ENCODE data around the gene VKORC1.

Gene VKORC1

DNA sequence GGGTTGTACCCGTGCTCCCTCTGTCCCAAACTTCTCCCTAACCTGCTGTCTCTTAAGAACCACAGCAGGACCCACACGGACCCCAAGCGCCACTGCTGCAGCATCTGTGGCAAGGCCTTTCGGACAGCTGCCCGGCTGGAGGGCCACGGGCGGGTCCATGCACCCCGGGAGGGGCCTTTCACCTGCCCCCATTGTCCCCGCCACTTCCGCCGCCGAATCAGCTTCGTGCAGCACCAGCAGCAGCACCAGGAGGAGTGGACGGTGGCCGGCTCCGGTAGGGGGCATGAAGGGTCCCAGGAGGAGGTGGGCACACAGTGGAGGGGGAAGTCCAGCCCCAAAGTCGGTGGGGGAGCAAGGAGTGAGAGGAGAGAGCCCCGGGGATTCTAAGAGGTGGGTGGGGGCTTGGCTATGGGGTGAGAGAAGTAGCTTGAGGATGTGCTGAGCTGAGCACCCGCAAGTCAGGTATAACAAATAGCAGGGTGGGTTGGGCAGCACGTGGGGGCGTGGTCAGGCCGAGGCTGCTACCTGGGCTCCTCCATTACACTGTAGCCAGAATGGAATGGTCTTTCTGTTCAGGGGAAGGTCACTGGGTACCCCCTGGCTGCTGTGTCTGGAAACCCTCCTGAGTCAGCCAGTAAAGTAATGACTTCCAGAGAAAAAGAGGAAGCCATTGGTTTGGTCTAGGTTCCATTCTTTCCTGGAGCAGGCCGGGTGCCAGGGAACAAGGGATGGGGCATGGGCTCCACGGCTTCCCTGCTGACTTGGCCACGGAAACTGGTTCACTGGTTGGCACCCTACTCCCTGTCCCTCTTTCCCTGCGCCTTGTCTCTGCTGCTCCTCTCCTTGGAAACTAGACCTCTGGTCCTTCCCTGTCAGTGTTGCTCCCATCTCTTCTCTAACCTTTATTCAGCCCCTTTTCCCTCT, 12.9 kb downstream of the VKORC1 start:
- DNase-seq, result no peak

GRCh38 chr16:31080756-31081419, 13.7 kb downstream of the VKORC1 start:
- no peak for DNase-seq

GRCh38 chr16:31080035-31080629, 14.5 kb downstream of the VKORC1 start:
- DNase-seq, result no peak

DNA sequence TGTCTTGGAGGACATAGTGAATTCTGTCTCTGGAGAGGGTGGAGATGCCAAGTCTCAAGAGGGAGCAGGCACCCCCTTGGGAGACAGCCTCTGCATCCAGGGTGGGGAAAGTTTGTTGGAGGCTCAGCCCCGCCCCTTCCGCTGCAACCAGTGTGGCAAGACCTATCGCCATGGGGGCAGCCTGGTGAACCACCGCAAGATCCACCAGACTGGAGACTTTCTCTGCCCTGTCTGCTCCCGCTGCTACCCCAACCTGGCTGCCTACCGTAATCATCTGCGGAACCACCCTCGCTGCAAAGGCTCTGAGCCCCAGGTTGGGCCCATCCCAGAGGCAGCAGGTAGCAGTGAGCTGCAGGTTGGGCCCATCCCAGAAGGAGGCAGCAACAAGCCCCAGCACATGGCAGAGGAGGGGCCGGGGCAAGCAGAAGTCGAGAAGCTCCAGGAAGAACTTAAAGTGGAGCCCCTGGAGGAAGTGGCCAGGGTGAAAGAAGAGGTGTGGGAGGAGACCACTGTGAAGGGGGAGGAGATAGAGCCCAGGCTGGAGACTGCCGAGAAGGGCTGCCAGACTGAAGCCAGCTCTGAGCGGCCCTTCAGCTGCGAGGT, 15.2 kb downstream of the VKORC1 start:
- DNase-seq, result no peak

GRCh38 chr16:31078597-31079341, 15.8 kb downstream of the VKORC1 start:
- no peak for DNase-seq

DNA sequence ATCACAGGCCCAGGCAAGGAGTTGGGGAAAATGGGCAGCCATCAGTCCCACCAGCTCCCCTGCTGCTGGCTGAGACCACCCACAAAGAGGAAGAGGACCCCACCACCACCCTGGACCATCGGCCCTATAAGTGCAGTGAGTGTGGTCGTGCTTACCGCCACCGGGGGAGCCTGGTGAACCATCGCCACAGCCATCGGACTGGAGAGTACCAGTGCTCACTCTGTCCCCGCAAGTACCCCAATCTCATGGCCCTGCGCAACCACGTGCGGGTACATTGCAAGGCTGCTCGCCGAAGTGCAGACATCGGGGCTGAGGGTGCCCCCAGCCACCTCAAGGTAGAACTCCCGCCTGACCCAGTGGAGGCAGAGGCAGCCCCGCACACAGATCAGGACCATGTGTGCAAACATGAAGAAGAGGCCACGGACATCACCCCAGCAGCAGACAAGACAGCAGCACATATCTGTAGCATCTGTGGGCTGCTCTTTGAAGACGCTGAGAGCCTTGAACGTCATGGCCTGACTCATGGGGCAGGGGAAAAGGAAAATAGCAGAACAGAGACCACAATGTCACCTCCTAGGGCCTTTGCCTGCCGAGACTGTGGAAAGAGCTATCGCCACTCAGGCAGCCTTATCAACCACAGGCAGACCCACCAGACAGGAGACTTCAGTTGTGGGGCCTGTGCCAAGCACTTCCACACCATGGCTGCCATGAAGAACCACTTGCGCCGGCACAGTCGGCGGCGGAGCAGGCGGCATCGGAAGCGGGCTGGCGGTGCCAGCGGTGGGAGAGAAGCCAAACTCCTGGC, 16.8 kb downstream of the VKORC1 start:
- no peak for DNase-seq

DNA sequence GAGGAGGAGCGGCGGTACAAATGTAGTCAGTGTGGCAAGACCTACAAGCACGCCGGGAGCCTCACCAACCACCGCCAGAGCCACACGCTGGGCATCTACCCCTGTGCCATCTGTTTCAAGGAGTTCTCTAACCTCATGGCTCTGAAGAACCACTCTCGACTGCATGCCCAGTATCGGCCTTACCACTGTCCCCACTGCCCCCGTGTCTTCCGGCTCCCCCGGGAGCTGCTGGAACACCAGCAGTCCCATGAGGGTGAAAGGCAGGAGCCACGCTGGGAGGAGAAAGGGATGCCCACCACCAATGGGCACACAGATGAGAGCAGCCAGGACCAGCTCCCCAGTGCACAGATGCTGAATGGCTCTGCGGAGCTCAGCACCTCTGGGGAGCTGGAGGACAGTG, 17.6 kb downstream of the VKORC1 start:
- no peak for DNase-seq

DNA sequence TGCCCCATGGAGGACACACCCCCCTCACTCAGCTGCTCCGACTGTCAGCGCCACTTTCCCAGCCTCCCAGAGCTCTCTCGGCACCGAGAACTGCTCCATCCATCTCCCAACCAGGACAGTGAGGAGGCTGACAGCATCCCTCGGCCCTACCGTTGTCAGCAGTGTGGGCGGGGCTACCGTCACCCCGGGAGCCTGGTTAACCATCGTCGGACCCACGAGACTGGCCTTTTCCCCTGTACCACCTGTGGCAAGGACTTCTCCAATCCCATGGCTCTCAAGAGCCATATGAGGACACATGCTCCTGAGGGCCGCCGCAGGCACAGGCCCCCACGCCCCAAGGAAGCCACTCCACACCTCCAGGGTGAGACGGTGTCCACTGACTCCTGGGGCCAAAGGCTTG, 18.3 kb downstream of the VKORC1 start:
- DNase-seq, result no peak

DNA sequence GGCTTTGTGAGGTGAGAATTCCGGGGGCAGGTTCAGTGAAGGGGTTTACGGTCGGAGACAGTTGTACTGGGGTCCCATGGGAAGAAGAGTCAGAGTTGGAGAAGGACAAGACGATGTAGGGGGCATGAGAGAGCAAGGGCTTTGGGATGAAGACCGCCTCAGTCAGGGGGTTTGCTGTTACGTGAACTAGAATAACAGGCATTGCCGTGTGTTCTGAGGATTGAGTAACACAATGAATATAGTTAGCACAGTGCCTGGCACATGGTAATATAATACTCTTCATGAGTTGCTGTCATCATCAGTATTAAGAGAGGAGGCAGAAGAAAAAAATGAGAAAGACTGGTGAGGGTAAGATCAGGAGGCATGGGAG, 19.8 kb downstream of the VKORC1 start:
- peak; percentile 41 for DNase-seq

DNA sequence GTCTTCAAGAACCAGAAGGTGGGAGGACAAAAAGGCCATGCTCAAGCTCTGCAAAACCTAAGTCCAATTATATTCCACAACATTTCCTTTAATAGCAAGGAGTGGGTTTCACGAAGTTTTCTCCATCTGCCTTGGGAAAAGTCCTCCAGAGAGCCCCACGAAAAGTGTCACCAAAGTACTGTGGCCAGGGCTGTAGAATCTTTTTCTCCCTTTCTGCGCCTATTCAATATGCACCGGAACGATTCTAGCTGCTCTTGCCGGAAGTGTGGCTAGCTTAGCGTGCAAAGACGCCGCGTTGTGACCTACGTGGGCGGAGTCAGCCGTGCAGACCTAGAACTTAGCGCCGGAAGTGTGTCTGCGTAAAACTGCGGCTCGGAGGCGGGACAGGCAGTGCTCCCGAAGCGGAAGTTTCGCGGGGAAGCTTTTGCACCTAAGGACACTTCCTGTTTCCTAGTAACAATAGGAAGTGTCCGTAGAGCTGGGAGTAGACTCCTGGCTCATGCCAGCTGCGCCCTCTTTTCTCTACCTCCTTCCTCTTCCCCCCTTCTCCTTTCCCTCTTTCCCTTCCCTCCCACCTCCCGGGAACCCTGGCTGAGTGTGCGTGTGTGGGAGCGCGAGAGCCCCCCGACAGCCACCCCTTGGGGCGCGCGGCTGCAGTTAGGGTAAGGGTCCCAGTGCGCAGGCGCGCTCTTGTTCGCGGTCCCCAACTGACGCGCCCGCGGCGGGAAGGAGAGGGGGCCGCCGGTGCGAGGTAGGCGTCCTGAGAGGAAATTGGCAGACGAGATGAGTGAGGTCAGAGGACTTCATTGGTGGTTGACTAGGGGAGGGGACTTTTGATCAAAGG, 20.4 kb downstream of the VKORC1 start, which contains the start of the genes ZNF646 and ZNF668:
ZNF646 (plus strand) TSS at position 453 of the 844 bp plus-strand sequence. CDS start 1,903 bp downstream, outside the sequence.
ZNF668 (minus strand) TSS at position 271 of the 844 bp plus-strand sequence. CDS start 9,781 bp downstream, outside the sequence.
- DNase-seq, result peak; percentile 100

DNA sequence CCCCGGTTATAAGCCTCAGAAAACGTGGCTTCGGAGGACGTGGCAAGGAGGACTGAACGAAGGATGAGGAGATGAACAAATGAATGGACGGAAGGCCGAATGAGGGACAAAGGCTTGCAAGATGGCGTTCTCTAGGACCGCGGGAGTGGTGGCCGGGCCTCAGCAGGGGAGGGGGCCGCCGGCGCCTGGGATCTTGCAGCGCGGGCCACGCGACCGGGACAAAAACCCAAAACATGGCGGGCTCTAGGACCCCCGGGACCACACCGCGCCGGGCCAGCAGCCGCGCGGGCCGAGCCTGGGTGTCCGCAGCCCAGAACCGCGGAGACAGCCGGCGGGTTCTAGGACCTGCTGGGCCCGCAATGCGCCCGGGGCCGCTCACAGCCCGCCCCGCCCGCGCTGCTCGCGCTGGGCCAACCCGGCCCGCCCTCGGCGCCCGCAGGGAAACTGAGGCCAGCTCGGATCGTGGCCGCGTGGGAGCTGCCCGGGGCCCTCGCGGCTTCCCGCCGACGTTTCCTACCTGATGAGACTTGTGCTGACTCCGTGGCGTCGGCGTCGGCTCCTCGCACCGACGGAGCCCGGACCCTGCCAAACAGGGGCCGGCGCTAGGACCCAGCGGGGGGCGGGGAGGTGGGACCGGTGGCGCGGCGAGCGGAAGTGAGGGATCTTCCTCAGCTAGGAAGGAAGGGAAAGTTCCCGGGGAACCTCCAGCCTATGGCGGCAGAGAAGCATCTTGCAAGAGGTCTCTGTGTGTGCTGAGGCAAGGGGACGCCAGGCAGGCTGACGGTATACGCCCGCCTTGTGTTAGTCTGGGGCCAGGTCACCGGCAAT, 21.2 kb downstream of the VKORC1 start:
- peak; percentile 94 for DNase-seq

GRCh38 chr16:31072540-31073141, 22.0 kb downstream of the VKORC1 start:
- peak; percentile 63 for DNase-seq

DNA sequence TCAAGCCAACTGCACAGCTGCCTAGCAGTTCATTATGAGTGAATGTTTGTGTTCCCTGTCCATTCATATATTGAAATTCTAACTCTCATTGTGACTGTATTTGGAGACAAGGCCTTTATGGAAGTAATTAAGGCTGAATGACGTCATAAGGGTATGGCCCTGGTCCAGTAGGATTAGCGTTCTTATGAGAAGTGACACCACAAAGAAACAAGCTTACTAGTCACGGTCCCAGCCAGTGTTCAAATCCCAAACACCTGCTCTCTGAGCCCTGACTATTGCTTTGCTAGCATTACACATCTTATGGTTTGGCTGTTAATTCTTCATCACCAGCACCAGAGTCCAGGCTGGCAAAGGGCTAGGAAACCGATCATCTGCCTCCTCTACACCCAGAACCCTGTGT, 22.7 kb downstream of the VKORC1 start:
- peak; percentile 25 for DNase-seq

DNA sequence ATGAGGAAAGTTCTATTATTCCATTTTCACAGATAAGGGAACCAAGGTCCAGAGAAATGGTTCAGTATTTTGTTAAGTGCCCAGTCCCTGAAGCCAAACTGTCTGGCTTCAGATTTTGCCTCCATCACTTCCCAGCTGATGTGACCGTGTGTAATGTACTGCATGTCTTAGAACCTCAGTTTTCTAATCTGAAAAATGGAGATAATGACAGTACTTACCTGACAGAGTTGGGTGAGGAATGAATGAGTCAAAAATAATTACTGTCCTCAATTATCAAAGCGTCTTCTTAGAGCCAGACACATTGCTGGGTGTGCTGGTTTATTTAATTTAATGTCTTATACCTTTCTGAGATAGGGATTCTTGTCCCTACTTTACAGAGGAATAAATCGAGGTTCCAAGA, 27.3 kb downstream of the VKORC1 start:
- DNase-seq, result no peak

DNA sequence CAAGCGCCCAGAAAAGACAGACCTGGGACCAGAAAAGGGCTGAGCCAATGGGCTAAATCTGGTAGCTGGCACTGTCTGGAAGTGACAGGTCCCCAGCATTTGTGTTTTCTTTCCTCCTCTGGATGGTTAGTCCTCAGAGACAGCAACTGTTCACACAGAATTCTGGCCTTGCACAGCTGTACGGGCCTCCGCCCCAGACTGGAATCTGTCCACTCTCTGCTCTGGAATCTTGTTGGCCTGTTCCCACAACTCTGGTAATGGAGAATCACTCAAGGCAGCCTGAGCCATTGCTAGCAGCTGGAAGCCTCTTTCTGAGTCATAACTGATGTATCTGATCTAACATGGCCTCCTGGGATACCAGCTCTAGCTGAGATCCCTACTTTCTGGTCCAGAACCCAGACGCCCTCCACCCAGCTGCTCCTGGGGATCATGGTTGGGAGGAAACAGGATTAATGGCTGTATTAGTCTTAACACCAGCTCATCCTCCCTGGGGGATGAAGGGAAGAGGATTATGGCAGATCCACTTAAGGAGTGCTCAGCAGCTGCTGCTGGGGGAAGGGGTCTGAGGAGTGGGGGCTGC, 29.6 kb downstream of the VKORC1 start:
- DNase-seq, result no peak

DNA sequence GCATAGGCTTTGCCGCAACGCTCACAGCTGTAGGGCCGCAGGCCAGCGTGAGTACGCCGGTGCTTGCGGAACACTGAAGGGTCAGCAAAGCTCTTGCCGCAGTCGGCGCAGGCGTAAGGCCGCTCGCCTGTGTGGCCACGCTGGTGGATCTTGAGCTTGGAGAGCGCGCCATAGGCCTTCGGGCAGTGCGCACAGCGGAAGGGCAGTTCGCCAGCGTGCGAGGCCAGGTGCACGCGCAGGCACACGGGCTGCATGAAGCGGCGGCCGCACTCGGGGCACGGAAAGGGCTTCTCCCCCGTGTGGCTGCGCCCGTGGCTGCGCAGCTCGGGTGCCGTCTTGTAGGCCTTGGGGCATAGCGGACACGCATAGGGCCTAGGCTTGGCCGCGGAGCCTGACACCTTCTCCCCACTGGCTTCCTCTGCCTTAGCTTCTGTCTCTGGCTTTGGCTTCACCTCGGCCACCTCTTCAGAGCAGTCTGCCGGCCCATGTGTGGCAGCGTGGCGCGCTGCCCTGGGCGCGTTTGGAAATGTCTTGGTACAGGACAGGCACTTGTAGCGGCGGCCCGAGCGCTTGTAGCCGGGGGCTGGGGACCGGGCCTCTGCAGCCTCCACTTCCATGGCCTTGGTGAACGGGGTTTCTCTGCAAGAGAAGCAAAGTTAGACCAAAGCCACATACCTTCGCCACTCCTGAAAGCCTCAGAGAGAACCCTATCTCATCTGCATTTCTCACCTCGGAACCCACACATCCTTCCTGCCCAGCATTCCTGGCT, 30.6 kb downstream of the VKORC1 start:
- no peak for DNase-seq

DNA sequence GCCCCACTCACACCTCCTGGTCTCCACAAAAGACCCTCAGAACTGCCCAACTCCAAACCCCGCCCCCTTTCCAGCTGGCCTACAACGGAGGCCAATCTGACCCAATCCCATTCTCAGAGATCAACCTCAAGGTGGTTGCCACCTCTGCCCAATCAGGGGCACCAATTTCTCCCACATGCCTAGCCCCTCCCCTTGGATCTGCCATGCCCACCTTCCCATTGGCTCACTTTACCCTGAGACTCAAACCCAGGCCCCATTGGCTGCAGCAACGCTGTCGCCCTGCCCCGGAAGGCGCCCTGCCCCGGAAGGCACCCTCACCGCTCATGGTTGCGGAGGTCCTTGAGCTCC, 31.1 kb downstream of the VKORC1 start:
- no peak for DNase-seq

GRCh38 chr16:31061813-31062440, 32.7 kb downstream of the VKORC1 start:
- DNase-seq, result no peak
